ENCODE data around the gene TDRD10.

Gene TDRD10

DNA sequence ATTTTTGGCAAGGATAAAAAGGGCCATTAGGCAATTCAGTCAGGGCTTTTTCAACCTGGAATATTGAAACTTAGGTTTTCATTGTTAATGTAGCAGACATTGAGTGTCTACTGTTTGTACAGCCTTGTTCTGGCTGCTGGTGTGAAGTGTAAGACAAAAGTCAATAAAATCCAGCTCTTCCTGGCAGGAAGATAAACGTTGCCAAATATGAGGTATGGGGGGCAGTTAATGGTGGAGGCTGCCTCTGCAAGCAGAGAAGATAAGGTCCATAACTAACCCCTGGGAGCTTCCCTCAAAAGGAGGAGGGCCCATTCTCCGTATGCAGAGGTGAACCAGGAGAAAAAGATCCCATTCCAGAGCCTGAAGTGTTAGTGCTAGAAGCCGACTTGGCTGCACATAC is 19.7 kb downstream of the TDRD10 start:
- Histone ChIP-seq H3K4me2 (ENCODE audit: low read depth, low read length) (no peak overlapping the region), H3K9me3 (replicated peaks; ENCODE audit: insufficient read depth, low read length) (no peaks in the 10 kb centered on the region), H3K27ac (ENCODE audit: low read length) (no peak overlapping the region), H3K36me3 (replicated peaks; ENCODE audit: insufficient read depth, low read length) (no peaks in the 10 kb centered on the region), H4K20me1 (ENCODE audit: insufficient read depth, low read length) (no peaks in the 10 kb centered on the region), H3K27me3 (replicated peaks; ENCODE audit: insufficient read depth, low read length) (no peaks in the 10 kb centered on the region), H3K4me1 (ENCODE audit: low read length) (peaks cover 23% of the 10 kb centered on the region), H3K4me3 (ENCODE audit: low read length) (no peak overlapping the region), H3K79me2 (ENCODE audit: low read length) (no peaks in the 10 kb centered on the region), H3K9ac (ENCODE audit: low read length) (no peak overlapping the region), H3F3A (ENCODE audit: insufficient read depth, low read length) (peaks cover 6% of the 10 kb centered on the region), H3K9me2 (replicated peaks; ENCODE audit: insufficient read depth, low read length) (no peaks in the 10 kb centered on the region), H2AFZ (ENCODE audit: low read length) (no peak overlapping the region)
- DNase-seq: no peak
- TF ChIP-seq, protein P1, sequence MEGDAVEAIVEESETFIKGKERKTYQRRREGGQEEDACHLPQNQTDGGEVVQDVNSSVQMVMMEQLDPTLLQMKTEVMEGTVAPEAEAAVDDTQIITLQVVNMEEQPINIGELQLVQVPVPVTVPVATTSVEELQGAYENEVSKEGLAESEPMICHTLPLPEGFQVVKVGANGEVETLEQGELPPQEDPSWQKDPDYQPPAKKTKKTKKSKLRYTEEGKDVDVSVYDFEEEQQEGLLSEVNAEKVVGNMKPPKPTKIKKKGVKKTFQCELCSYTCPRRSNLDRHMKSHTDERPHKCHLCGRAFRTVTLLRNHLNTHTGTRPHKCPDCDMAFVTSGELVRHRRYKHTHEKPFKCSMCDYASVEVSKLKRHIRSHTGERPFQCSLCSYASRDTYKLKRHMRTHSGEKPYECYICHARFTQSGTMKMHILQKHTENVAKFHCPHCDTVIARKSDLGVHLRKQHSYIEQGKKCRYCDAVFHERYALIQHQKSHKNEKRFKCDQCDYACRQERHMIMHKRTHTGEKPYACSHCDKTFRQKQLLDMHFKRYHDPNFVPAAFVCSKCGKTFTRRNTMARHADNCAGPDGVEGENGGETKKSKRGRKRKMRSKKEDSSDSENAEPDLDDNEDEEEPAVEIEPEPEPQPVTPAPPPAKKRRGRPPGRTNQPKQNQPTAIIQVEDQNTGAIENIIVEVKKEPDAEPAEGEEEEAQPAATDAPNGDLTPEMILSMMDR (IDR thresholded peaks at IDR 0.05; ENCODE audit: low read length): no peak
- TF ChIP-seq EZH2phosphoT487 (IDR thresholded peaks at IDR 0.05; ENCODE audit: low read length) (no peak), EZH2 (optimal IDR thresholded peaks at IDR 0.05; ENCODE audit: low read depth, low read length) (no peak)

DNA sequence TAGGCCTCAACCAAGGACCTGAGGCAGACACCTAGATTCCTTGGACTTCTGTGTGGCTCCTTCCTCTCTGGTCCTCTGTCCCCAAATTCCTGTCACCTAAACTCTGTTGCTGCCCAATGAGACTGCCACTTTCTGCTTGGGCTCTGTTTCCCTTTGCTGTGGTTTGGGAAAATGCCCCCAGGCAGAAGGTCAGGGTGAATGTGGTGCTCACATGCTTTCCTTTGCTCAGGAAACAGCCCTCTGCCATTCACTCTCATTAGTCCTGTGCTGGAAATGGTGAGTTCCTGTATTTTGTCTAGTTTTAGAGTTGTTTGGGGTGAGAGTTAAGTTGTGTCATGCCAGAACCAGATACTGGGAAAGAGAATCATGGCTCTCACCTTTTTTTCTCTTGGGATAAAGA is 22.9 kb downstream of the TDRD10 start:
- Histone ChIP-seq H3K9ac (ENCODE audit: low read length) (no peak overlapping the region), H4K20me1 (ENCODE audit: insufficient read depth, low read length) (no peaks in the 10 kb centered on the region), H3K27ac (ENCODE audit: low read length) (no peak overlapping the region), H3K79me2 (ENCODE audit: low read length) (no peaks in the 10 kb centered on the region), H3F3A (ENCODE audit: insufficient read depth, low read length) (no peaks in the 10 kb centered on the region), H3K4me1 (ENCODE audit: low read length) (peaks cover 9% of the 10 kb centered on the region), H2AFZ (ENCODE audit: low read length) (no peak overlapping the region), H3K27me3 (replicated peaks; ENCODE audit: insufficient read depth, low read length) (no peaks in the 10 kb centered on the region), H3K4me2 (ENCODE audit: low read depth, low read length) (no peak overlapping the region), H3K36me3 (replicated peaks; ENCODE audit: insufficient read depth, low read length) (no peaks in the 10 kb centered on the region), H3K9me2 (replicated peaks; ENCODE audit: insufficient read depth, low read length) (no peaks in the 10 kb centered on the region), H3K4me3 (ENCODE audit: low read length) (no peak overlapping the region), H3K9me3 (replicated peaks; ENCODE audit: insufficient read depth, low read length) (no peaks in the 10 kb centered on the region)
- TF ChIP-seq EZH2phosphoT487 (IDR thresholded peaks at IDR 0.05; ENCODE audit: low read length) (no peak), EZH2 (optimal IDR thresholded peaks at IDR 0.05; ENCODE audit: low read depth, low read length) (no peak)
- TF ChIP-seq, protein P1 (IDR thresholded peaks at IDR 0.05; ENCODE audit: low read length): no peak
- no peak for DNase-seq

DNA sequence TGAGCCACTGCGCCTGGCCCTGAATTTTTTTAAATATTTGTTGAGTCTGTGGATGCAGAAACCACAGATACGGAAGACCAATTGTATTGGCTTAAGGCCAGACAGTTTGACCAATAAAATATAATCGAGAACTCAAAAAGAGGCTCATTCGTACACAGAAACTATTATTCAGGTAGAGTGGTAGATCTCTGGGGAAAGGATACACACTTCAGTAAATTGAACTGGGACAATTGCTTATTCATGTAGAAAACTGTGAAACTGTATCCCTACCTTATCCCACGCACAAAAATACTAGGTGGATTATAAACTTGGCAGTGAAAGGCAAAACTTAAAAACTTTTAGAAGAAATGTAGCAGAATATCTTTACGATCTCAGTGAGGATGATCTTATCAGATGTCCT is 25.2 kb downstream of the TDRD10 start:
- no peak overlapping the region for H2AFZ ChIP-seq (ENCODE audit: low read length)
- no peak overlapping the region for H3K9ac ChIP-seq (ENCODE audit: low read length)
- H4K20me1 ChIP-seq (ENCODE audit: insufficient read depth, low read length): no peaks in the 10 kb centered on the region
- H3K9me3 ChIP-seq (replicated peaks; ENCODE audit: insufficient read depth, low read length): no peaks in the 10 kb centered on the region
- H3F3A ChIP-seq (ENCODE audit: insufficient read depth, low read length): no peaks in the 10 kb centered on the region
- H3K4me2 ChIP-seq (ENCODE audit: low read depth, low read length): no peak overlapping the region
- TF ChIP-seq EZH2phosphoT487 (IDR thresholded peaks at IDR 0.05; ENCODE audit: low read length) (no peak), EZH2 (optimal IDR thresholded peaks at IDR 0.05; ENCODE audit: low read depth, low read length) (no peak)
- TF ChIP-seq, protein P1 (IDR thresholded peaks at IDR 0.05; ENCODE audit: low read length): no peak
- DNase-seq: no peak
- H3K4me3 ChIP-seq (ENCODE audit: low read length): no peak overlapping the region
- no peaks in the 10 kb centered on the region for H3K27me3 ChIP-seq (replicated peaks; ENCODE audit: insufficient read depth, low read length)
- H3K4me1 ChIP-seq (ENCODE audit: low read length): no peaks in the 10 kb centered on the region
- no peak overlapping the region for H3K27ac ChIP-seq (ENCODE audit: low read length)
- H3K9me2 ChIP-seq (replicated peaks; ENCODE audit: insufficient read depth, low read length): no peaks in the 10 kb centered on the region
- no peaks in the 10 kb centered on the region for H3K79me2 ChIP-seq (ENCODE audit: low read length)
- no peaks in the 10 kb centered on the region for H3K36me3 ChIP-seq (replicated peaks; ENCODE audit: insufficient read depth, low read length)

Measured in MM.1S (cell line).